ENCODE results near the gene LIN7B. TPM values are rescaled to one million over a fixed set of nuclear protein-coding genes. Genes with fewer than 3 reads are reported as not detected.
A peak's percentile ranks its signal among the peaks of the same experiment; 100 is the strongest.
"Not testable (repeated sequence)": the region's sequence is repeated elsewhere in the genome, so short reads cannot be mapped to it uniquely, and the experiment has no call there.

LIN7B gene
- total RNA-seq: 1 to 10 TPM; 5.1 to 7.7 TPM

- Mint-ChIP-seq H3K4me3 (peak within 1 kb of the TSS; percentile 83 to 93), H3K4me1 (ENCODE audit: low read depth) (peaks cover 35% of the 10 kb centered on the region), H3K9me3 (no peaks in the 10 kb centered on the region), H3K27me3 (ENCODE audit: low read depth) (no peaks in the 10 kb centered on the region), H3K27ac (peak within 1 kb of the TSS; percentile 76), H3K36me3 (ENCODE audit: insufficient read depth in 2 of 2) (peaks cover 0 to under 1% of the 10 kb centered on the region in 2 donors)
- ATAC-seq (replicated peaks in 1 of 2) (peak; percentile 74), DNase-seq (peak; percentile 78 to 90)
Observed at GRCh38 chr19:49113762-49114629, at the start of gene LIN7B. Gene LIN7B (plus strand): TSS chr19:49114370. CDS start chr19:49114405, 35 bp downstream.

- no peak within 1 kb of the TSS for H3K27ac Mint-ChIP-seq
- H3K36me3 Mint-ChIP-seq (ENCODE audit: insufficient read depth in 2 of 2): peaks cover 0 to 1% of the 10 kb centered on the region in 2 donors
- ATAC-seq (replicated peaks in 1 of 2): peak in 1 of 2 donors; percentile 17
- H3K27me3 Mint-ChIP-seq (ENCODE audit: low read depth): peaks cover 79% of the 10 kb centered on the region
- DNase-seq: no peak
- H3K4me3 Mint-ChIP-seq: peak within 1 kb of the TSS in 1 of 2 donors; percentile 29
- H3K4me1 Mint-ChIP-seq (ENCODE audit: low read depth): no peaks in the 10 kb centered on the region
- H3K9me3 Mint-ChIP-seq: peaks cover 0 to 4% of the 10 kb centered on the region in 2 donors
Observed at GRCh38 chr19:49064768-49065611, 49.2 kb upstream of the LIN7B start, which contains the start of gene NTF4. Gene NTF4 (minus strand): TSS chr19:49064818. CDS start chr19:49061997, 2,821 bp downstream.

DNA sequence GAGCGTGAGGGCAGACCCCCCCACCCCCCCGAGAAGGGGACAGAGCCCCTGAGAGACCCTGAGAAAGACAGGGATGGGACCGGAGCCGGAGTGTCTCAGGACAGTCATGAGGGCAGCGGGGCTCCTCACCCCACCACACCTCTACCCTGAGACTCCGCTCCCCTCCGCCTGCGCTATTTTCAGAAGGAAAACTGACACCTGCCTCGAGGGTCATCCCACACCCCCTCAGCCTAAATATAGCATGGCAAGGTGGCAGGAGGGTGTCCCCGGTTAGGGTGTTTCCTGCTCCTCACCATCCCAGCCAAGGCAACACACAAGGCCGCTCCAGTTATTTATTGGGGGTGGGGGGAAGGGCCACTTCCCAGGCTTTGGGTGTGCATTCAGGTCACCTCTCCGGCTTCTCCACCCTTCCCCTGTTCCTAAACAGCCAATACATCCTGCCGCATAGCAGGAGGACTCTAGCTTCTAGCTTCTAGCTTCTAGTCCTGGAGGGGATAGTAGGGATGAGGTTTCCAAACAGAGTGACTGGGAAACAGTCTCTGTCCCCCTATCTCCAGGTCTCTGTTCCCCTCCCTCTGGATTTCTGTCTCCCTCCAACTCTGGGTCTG is 48.2 kb upstream of the LIN7B start:
- Mint-ChIP-seq H3K27me3 (ENCODE audit: low read depth) (peaks cover 79% of the 10 kb centered on the region), H3K4me3 (no peak overlapping the region), H3K4me1 (ENCODE audit: low read depth) (no peaks in the 10 kb centered on the region), H3K9me3 (peaks cover 0 to 4% of the 10 kb centered on the region in 2 donors), H3K36me3 (ENCODE audit: insufficient read depth in 2 of 2) (peaks cover 0 to 1% of the 10 kb centered on the region in 2 donors), H3K27ac (no peak overlapping the region)
- ATAC-seq (replicated peaks in 1 of 2): no peak
- DNase-seq: no peak

DNA sequence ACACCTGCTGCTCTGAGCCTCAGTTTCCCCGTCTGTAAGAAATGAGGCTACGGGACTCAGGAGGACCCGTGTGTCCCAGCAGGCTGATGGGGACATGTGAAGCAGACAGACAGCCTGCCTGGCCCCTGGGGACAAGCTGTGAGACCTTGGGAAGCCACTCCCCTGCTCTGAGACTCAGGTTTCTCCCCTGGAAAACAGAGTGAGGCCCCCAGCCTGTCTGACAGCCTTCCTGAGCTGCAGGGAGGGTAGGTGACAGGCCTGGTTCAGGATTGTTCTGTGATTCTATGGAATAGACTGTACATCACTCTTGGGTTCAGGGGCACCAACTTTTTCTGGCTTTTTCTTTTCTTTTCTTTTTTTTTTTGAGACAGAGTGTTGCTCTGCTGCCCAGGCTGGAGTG is 46.6 kb upstream of the LIN7B start:
- H3K27me3 Mint-ChIP-seq (ENCODE audit: low read depth): peaks cover 73% of the 10 kb centered on the region
- no peak for ATAC-seq (replicated peaks in 1 of 2)

DNA sequence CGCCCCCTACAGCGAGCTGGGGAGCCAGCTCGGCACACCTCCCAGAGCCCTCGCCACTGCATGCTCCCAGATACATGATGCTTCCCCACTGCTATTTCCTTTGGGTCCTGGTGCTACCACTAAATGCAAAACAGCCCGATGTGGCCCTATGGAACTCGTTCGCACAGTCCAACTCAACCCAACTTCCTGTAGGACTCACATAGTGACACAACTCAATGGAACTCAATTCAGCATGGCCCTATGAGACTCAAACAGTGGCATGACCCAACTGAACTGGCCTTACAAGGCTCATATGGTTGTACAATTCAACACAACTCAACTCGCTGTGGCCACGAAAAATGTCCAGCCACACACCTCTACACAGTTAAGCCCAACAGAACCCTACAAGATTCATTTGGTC is 45.1 kb upstream of the LIN7B start:
- Mint-ChIP-seq H3K27me3 (ENCODE audit: low read depth) (peaks cover 75% of the 10 kb centered on the region), H3K27ac (no peak overlapping the region), H3K4me3 (no peak overlapping the region), H3K36me3 (ENCODE audit: insufficient read depth in 2 of 2) (peaks cover 2 to 5% of the 10 kb centered on the region in 2 donors), H3K9me3 (peaks cover 0 to 4% of the 10 kb centered on the region in 2 donors), H3K4me1 (ENCODE audit: low read depth) (peaks cover 10% of the 10 kb centered on the region)
- DNase-seq (no peak), ATAC-seq (replicated peaks in 1 of 2) (no peak)

More for the DNA sequence above, 46.6 kb upstream of the LIN7B start:
- no peak for DNase-seq
- no peak overlapping the region for H3K4me3 Mint-ChIP-seq
- H3K9me3 Mint-ChIP-seq: peaks cover 0 to 4% of the 10 kb centered on the region in 2 donors
- H3K27ac Mint-ChIP-seq: no peak overlapping the region
- H3K36me3 Mint-ChIP-seq (ENCODE audit: insufficient read depth in 2 of 2): peaks cover 0 to 1% of the 10 kb centered on the region in 2 donors
- no peaks in the 10 kb centered on the region for H3K4me1 Mint-ChIP-seq (ENCODE audit: low read depth)

DNA sequence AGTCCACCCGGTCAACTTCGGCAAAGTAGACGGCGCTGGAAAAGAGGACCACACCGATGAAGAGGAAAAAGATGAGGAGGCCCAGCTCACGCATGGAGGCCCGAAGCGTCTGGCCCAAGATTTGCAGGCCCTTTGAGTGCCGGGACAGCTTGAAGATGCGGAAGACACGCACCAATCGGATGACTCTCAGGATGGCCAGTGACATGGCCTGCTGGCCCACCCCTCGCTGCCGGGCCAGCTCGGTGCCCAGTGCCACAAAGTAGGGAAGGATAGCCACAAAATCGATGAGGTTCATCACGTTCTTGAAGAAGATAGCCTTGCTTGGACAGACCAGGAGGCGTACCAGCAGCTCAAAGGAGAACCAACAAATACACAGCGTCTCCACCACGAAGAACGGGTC is 43.8 kb upstream of the LIN7B start:
- Mint-ChIP-seq H3K27ac (no peak overlapping the region), H3K27me3 (ENCODE audit: low read depth) (peaks cover 82% of the 10 kb centered on the region), H3K9me3 (peaks cover 0 to 4% of the 10 kb centered on the region in 2 donors), H3K4me1 (ENCODE audit: low read depth) (peaks cover 10% of the 10 kb centered on the region), H3K4me3 (peak overlapping the region in 1 of 2 donors; percentile 44), H3K36me3 (ENCODE audit: insufficient read depth in 2 of 2) (peaks cover 2 to 5% of the 10 kb centered on the region in 2 donors)
- ATAC-seq (replicated peaks in 1 of 2): no peak
- DNase-seq: no peak

GRCh38 chr19:49071860-49072547 is 42.2 kb upstream of the LIN7B start:
- ATAC-seq (replicated peaks in 1 of 2) (peak in 1 of 2 donors; percentile 52), DNase-seq (peak in 1 of 2 donors; percentile 42)
- H3K36me3 Mint-ChIP-seq (ENCODE audit: insufficient read depth in 2 of 2): peaks cover 2 to 5% of the 10 kb centered on the region in 2 donors
- peak overlapping the region in 1 of 2 donors; percentile 61 for H3K4me3 Mint-ChIP-seq
- H3K27me3 Mint-ChIP-seq (ENCODE audit: low read depth): peaks cover 73% of the 10 kb centered on the region
- H3K27ac Mint-ChIP-seq: no peak overlapping the region
- peaks cover 10% of the 10 kb centered on the region for H3K4me1 Mint-ChIP-seq (ENCODE audit: low read depth)
- peaks cover 0 to 4% of the 10 kb centered on the region in 2 donors for H3K9me3 Mint-ChIP-seq

DNA sequence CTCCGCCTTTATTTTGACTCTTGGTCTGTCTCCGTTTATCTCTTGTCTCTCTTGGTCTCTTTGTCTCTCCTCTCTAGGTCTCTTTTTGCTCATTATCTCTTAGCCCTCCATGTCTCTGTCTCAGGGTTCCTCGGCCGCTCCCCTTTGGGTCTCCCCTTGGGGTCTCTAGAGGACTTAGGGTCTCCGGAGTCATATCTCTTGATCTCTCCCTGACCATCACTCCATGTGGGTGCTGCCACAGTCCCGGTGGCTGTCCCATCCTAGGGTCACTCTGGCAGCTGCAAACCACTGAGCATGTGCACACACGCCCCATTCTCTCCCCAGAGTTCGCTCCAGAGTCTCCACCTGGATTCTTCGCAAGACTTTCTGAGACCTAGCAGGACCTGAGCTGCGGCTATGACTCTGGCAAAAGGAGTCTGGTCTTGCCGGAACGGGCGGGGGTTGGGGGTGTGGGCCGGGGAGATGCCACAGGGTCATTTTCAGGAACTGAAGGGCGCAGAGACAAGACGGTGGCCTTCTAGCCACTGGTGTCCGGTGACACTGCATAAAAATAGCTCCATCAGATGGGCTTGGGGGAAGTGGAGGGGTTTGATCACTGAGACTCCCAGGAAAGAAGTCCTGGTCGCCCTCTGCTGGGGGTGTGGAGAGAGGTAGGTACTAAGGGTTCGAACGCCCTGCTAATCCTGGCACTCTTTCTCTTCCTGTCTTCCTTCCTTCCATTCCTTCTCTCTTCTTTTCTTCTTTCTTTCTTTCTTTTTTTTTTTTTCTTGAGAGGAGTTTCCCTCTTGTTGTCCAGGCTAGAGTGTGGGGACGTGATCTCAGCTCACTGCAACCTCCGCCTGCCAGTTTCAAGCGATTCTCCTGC is 40.4 kb upstream of the LIN7B start:
- Mint-ChIP-seq H3K36me3 (ENCODE audit: insufficient read depth in 2 of 2) (peaks cover 2 to 5% of the 10 kb centered on the region in 2 donors), H3K4me3 (peak overlapping the region; percentile 70 to 74), H3K27ac (no peak overlapping the region), H3K27me3 (ENCODE audit: low read depth) (peaks cover 55% of the 10 kb centered on the region), H3K4me1 (ENCODE audit: low read depth) (peaks cover 10% of the 10 kb centered on the region), H3K9me3 (peaks cover 0 to 4% of the 10 kb centered on the region in 2 donors)
- ATAC-seq (replicated peaks in 1 of 2): no peak
- peak in 1 of 2 donors; percentile 28 for DNase-seq

DNA sequence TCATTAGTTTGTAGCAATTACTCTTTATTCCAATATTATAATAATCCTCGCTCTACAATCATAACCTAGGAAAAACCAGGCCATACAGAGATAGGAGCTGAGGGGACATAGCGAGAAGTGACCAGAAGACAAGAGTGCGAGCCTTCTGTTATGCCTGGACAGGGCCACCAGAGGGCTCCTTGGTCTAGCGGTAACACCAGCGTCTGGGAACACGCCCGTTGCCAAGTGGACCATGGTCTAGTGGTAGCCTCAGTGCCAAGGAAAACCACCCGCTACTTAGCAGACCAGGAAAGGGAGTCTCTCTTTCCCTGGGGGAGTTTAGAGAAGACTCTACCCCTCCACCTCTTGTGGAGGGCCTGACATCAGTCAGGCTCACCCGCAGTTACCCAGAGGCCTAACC is 39.3 kb upstream of the LIN7B start:
- DNase-seq: peak in 1 of 2 donors; percentile 44
- not testable (repeated sequence) for ATAC-seq (replicated peaks in 1 of 2); H3K9me3 Mint-ChIP-seq; H3K36me3 Mint-ChIP-seq (ENCODE audit: insufficient read depth in 2 of 2); H3K4me1 Mint-ChIP-seq (ENCODE audit: low read depth); H3K27ac Mint-ChIP-seq; H3K4me3 Mint-ChIP-seq
- peaks cover 44% of the 10 kb centered on the region for H3K27me3 Mint-ChIP-seq (ENCODE audit: low read depth)

GRCh38 chr19:49080392-49080791 is 33.8 kb upstream of the LIN7B start:
- ATAC-seq (replicated peaks in 1 of 2) (no peak), DNase-seq (no peak)
- H3K27me3 Mint-ChIP-seq (ENCODE audit: low read depth): peaks cover 14% of the 10 kb centered on the region
- H3K36me3 Mint-ChIP-seq (ENCODE audit: insufficient read depth in 2 of 2): no peaks in the 10 kb centered on the region
- no peaks in the 10 kb centered on the region for H3K9me3 Mint-ChIP-seq
- no peak overlapping the region for H3K4me3 Mint-ChIP-seq
- H3K27ac Mint-ChIP-seq: no peak overlapping the region
- peaks cover 6% of the 10 kb centered on the region for H3K4me1 Mint-ChIP-seq (ENCODE audit: low read depth)

DNA sequence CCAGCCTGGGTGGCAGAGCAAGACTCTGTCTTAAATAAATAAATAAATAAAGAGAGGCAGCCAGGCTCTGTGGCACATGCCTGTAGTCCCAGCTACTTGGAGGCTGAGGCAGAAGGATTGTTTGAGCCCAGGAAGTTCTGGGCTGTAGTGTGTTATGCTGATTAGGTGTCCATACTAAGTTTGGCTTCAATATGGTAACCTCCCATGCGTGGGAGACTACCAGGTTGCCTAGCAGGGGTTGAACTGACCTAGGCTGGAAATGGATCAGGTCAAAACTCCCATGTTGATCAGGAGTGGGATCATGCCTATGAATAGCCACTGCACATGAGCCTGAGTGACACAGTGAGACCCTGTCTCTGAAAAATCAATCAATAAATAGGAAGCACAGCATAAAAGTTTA is 32.9 kb upstream of the LIN7B start:
- H3K4me3 Mint-ChIP-seq: no peak overlapping the region
- H3K4me1 Mint-ChIP-seq (ENCODE audit: low read depth): peaks cover 12% of the 10 kb centered on the region
- peaks cover 7% of the 10 kb centered on the region for H3K27me3 Mint-ChIP-seq (ENCODE audit: low read depth)
- peaks cover 4 to 5% of the 10 kb centered on the region in 2 donors for H3K36me3 Mint-ChIP-seq (ENCODE audit: insufficient read depth in 2 of 2)
- ATAC-seq (replicated peaks in 1 of 2) (no peak), DNase-seq (no peak)
- no peak overlapping the region for H3K27ac Mint-ChIP-seq
- no peaks in the 10 kb centered on the region for H3K9me3 Mint-ChIP-seq

All from activated T-cell treated with anti-CD3 and anti-CD28 coated beads, Interleukin-2, amount 50 U/mL, for 72 hours (primary cell).